Measurements from ENCODE around the gene GSK3B.

The GSK3B gene

GRCh38 chr3:119873646-119874045 is 220.6 kb downstream of the GSK3B start:
- TF ChIP-seq, protein P1, sequence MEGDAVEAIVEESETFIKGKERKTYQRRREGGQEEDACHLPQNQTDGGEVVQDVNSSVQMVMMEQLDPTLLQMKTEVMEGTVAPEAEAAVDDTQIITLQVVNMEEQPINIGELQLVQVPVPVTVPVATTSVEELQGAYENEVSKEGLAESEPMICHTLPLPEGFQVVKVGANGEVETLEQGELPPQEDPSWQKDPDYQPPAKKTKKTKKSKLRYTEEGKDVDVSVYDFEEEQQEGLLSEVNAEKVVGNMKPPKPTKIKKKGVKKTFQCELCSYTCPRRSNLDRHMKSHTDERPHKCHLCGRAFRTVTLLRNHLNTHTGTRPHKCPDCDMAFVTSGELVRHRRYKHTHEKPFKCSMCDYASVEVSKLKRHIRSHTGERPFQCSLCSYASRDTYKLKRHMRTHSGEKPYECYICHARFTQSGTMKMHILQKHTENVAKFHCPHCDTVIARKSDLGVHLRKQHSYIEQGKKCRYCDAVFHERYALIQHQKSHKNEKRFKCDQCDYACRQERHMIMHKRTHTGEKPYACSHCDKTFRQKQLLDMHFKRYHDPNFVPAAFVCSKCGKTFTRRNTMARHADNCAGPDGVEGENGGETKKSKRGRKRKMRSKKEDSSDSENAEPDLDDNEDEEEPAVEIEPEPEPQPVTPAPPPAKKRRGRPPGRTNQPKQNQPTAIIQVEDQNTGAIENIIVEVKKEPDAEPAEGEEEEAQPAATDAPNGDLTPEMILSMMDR (IDR thresholded peaks at IDR 0.05; ENCODE audit: low read depth, low read length) = no peak
- no peak overlapping the region for H3K4me3 ChIP-seq (ENCODE audit: low read depth, low read length)
- no peak overlapping the region for H3K27ac ChIP-seq
- H3K9me3 ChIP-seq (ENCODE audit: severe bottlenecking) = no peaks in the 10 kb centered on the region
- DNase-seq = no peak
- no peaks in the 10 kb centered on the region for H3K27me3 ChIP-seq (ENCODE audit: insufficient read depth, low read depth, severe bottlenecking)
- no peaks in the 10 kb centered on the region for H3K36me3 ChIP-seq

- no peak overlapping the region for H3K27ac ChIP-seq
- H3K4me3 ChIP-seq (ENCODE audit: low read depth, low read length) = no peak overlapping the region
- TF ChIP-seq, protein P1 (IDR thresholded peaks at IDR 0.05; ENCODE audit: low read depth, low read length) = no peak
- no peak for DNase-seq
- H3K27me3 ChIP-seq (ENCODE audit: insufficient read depth, low read depth, severe bottlenecking) = no peaks in the 10 kb centered on the region
- no peaks in the 10 kb centered on the region; the same call in 1 of the 2 replicates for H3K36me3 ChIP-seq
- H3K9me3 ChIP-seq (ENCODE audit: severe bottlenecking) = no peaks in the 10 kb centered on the region
Measured at GRCh38 chr3:119872773-119873172, 221.5 kb downstream of the GSK3B start.

- Histone ChIP-seq H3K4me3 (ENCODE audit: low read depth, low read length) (no peak overlapping the region), H3K27ac (no peak overlapping the region), H3K27me3 (ENCODE audit: insufficient read depth, low read depth, severe bottlenecking) (no peaks in the 10 kb centered on the region), H3K9me3 (ENCODE audit: severe bottlenecking) (no peaks in the 10 kb centered on the region), H3K36me3 (no peaks in the 10 kb centered on the region; the same call in 1 of the 2 replicates)
- TF ChIP-seq, protein P1 (IDR thresholded peaks at IDR 0.05; ENCODE audit: low read depth, low read length) = no peak
- no peak for DNase-seq
Measured at GRCh38 chr3:119871571-119871970, 222.7 kb downstream of the GSK3B start.

- no peak for DNase-seq
- TF ChIP-seq, protein P1 (IDR thresholded peaks at IDR 0.05; ENCODE audit: low read depth, low read length) = no peak
- Histone ChIP-seq H3K36me3 (no peaks in the 10 kb centered on the region; the same call in 1 of the 2 replicates), H3K4me3 (ENCODE audit: low read depth, low read length) (no peak overlapping the region), H3K27me3 (ENCODE audit: insufficient read depth, low read depth, severe bottlenecking) (no peaks in the 10 kb centered on the region), H3K9me3 (ENCODE audit: severe bottlenecking) (no peaks in the 10 kb centered on the region), H3K27ac (no peak overlapping the region)
Measured at GRCh38 chr3:119870512-119870911, 223.7 kb downstream of the GSK3B start.

- H3K27me3 ChIP-seq (ENCODE audit: insufficient read depth, low read depth, severe bottlenecking) = no peaks in the 10 kb centered on the region
Measured at GRCh38 chr3:119864476-119864875, 229.8 kb downstream of the GSK3B start.

GRCh38 chr3:119862616-119863015 is 231.6 kb downstream of the GSK3B start:
- Histone ChIP-seq H3K27ac (no peak overlapping the region), H3K9me3 (ENCODE audit: severe bottlenecking) (no peaks in the 10 kb centered on the region), H3K36me3 (peaks cover 29% of the 10 kb centered on the region), H3K4me3 (ENCODE audit: low read depth, low read length) (no peak overlapping the region), H3K27me3 (ENCODE audit: insufficient read depth, low read depth, severe bottlenecking) (no peaks in the 10 kb centered on the region)
- DNase-seq = no peak
- TF ChIP-seq, protein P1 (IDR thresholded peaks at IDR 0.05; ENCODE audit: low read depth, low read length) = no peak

More at GRCh38 chr3:119864476-119864875, 229.8 kb downstream of the GSK3B start:
- TF ChIP-seq, protein P1 (IDR thresholded peaks at IDR 0.05; ENCODE audit: low read depth, low read length) = no peak
- H3K9me3 ChIP-seq (ENCODE audit: severe bottlenecking) = no peaks in the 10 kb centered on the region
- peaks cover 14% of the 10 kb centered on the region for H3K36me3 ChIP-seq
- no peak overlapping the region for H3K27ac ChIP-seq
- H3K4me3 ChIP-seq (ENCODE audit: low read depth, low read length) = no peak overlapping the region
- DNase-seq = no peak

Data from WERI-Rb-1 (cell line).